SKM-1 (cell line): ENCODE measurements around the gene SDK2.
"Not testable (repeated sequence)": the region's sequence is repeated elsewhere in the genome, so short reads cannot be mapped to it uniquely, and the experiment has no call there.

ENCODE experiments used
- DNase-seq: peaks from one replicate; lab custom pipeline; 2025; ENCODE audit not compliant: unreplicated experiment; lab: John Stamatoyannopoulos, UW

SDK2 gene

DNA sequence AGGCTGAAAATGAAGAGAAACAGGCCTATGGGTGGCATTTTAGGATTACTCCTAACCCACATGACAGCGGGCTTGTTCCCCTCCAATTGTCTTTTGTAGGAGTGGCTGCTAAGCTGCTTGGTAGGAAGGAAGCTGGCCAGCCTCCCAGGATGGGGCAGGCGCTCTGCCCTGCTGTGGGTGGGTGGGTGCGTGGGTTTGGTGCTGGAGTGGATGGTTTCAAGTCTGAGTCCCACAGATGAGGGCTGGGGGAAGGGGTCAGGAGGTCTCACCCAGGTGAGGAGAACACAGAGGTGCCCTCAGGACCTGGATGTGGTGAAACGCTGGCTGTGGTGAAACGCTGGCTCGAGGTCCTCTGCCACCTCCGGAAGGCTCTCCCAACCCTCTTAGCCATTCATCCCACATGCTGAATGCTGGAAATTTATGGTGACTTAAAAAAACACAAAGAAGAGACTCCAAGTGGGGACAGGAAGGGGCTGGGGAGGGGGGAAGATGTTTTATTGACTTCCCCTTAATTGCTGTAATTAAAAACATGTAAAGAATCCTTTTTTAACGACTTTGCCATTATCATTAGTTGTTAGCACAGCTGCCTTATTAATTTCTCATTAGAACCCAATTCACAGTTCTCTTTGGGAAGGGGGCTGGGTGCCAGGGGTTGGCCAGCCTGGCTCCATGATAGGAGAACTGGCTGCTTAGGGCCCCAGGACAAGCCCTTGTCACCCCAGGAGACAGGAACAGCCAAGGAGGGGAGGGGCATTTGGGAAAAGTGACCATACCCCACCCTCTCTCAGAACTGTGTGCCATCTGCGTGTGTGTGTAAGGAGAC, 178.9 kb downstream of the SDK2 start:
- DNase-seq, result no peak

DNA sequence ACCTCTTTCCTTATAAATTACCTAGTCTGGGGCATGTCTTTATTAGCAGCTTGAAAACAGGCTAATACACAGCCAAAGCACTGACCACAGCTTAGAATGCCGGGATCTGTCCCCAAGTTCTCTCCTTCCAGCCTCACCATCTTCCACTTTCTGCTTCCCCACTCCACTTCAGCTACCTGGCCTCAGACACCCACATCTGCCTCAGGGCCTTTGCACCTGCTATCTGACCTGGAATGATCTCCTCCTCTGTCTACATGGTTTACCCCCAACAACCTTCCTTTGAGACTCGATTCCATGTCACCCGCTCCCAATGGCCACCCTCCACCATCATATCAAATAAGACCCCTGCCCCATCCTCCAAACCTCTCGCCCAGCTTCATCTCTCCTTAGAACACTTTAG, 179.8 kb downstream of the SDK2 start:
- no peak for DNase-seq

DNA sequence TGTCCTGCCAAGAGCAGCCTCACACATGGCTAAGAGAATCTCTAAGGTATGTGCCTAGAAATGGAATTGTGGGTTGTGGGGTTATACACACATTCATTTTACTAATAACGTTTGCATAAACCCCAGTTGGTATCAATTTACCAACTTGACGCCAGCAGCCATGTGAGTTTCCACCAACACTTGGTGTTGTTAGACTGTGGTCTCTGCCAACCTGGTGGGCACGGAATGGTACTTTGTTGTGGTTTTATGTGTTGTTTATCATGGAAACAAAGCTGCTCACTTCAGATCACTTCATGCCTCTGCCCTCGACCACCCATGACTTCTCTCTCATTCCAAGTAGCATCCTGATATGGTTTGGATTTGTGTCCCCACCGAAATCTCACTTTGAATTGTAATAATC, 180.4 kb downstream of the SDK2 start:
- no peak for DNase-seq

DNA sequence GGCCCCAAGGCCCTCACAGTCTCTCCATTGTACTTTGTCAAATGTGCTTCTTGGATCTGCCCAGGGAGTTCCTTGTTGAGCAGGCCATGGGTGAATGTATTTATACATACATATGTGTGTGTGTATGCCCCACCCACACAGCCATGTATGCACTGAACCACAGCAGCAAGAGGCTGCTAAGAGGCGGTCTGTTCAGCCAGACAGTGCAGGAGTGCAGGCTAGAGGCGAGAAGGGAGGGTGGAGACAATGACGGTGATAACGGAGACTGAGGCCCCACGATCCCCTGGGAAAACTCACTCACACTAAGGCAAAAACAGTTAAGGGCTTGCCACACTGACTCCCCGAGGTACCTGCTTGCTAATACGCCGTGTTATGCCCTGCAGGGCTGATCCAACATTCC, 181.4 kb downstream of the SDK2 start:
- DNase-seq, result no peak

DNA sequence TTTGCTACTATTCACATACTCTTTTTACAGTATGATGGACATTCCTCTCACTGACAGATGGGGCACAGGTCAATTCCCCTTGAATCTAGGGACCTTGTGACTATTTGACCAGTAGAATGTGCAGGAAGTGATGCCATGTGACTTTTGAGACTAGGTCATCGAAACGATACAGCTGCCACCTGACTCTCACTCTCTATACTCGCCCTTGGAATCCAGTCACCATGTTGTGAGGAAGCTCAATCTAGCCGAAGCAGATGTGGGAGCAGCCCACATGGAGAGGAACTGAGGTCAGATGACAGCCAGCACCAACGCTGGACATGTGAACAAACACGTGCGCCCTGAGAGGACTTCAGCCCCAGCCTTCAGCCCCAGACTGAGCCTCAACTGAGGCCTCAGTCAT, 184.3 kb downstream of the SDK2 start:
- DNase-seq, result no peak

DNA sequence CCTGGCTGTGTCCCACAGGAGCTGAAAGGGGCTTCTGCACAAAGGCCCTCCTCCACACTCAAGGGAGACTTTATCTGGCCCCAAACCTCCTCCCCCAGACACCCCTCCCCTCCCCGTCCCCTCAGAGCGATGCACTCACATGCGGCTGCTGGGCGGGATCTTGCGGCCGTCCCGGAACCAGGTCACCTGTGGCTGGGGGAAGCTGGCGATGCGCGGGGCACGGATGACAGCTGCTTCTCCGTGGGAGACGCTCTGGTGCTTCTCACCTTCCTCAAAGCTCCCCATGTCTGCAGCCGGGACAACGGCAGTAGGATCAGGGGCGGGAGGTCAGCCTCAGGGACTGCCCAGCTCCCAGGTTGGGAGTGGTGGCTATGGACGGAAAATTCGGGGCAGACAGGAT, 188.5 kb downstream of the SDK2 start:
- DNase-seq, result no peak

DNA sequence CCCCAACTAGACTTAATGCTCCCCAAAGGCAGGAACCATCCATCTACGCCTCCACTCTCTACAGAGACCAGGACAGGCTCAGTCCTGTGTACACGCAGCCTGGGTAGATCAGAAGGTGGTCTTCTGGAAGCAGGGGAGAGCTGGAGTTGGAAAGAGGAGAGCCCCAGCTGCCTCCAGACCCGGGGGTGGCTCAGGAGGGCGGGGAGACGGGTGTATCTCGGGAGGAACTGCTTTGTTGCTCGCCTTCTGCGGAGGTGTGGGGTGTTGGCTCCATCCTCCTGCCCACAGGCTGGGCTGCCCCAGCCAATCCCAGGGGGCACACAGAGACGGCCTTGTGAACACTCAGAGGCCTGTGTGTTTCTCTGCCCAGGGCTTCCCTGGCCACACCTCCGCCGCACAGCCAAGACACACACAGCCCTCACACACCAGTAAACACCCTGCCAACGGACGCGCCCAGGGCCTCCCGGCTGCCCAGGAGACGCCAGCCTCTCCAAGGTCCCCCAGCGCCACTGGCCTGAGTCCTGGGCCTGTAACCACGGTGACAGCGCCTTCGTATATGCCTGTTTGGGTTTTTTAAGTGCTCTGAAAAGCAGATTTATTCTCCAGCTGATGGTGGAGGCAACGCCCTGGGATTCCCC, 189.1 kb downstream of the SDK2 start:
- no peak for DNase-seq

DNA sequence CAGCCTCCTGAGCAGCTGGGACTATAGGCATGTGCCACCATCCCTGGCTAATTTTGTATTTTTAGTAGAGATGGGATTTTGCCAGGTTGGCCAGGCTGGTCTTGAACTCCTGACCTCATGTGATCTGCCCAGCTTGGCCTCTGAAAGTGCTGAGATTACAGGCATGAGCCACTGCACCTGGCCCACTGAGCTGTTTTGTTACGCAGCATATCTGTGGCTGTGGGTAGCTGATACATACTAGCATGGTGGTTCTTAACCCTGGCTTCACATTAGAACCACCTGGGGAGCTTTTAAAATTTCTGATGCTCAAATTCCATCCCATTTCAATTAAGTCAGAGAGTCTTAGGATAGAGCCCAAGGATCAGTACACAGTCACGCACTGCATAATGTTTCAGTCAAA, 190.8 kb downstream of the SDK2 start:
- not testable (repeated sequence) for DNase-seq

DNA sequence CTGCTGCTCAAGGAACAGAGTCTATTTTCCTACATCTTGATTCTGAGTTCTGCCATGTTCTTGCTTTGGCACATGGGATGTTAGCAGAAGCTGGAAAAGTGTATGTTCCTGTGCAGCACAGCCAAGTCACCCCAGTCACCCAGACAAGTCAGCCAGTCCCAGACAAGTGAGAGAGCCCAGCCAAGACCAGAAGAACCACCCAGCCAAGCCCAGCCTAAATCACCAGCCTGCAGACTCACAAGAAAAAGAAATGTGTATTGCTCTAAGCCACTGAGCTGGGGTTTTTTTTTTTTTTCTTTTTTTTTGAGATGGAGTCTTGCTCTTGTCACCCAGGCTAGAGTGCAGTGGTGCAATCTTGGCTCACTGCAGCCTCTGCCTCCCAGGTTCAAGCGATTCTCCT, 191.2 kb downstream of the SDK2 start:
- DNase-seq, result no peak

DNA sequence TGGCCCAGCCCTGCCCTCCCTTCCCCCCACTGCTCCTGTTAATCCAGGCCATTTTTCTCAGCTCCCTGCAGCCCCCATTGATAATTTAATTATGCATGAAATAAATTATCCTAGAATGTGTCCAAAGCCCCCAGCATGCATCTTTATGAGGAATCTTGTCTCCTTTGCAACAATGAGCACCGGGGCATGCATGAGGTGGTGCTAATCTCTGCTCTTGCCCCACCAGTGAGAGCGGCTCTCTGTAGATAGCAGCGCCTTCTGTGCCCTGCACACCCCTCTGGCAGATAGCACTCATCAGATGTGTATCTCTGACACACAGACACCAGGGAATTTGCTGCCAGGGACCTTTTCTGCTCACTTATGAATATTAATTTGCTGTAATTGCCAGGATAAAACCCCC, 192.2 kb downstream of the SDK2 start:
- DNase-seq, result no peak

DNA sequence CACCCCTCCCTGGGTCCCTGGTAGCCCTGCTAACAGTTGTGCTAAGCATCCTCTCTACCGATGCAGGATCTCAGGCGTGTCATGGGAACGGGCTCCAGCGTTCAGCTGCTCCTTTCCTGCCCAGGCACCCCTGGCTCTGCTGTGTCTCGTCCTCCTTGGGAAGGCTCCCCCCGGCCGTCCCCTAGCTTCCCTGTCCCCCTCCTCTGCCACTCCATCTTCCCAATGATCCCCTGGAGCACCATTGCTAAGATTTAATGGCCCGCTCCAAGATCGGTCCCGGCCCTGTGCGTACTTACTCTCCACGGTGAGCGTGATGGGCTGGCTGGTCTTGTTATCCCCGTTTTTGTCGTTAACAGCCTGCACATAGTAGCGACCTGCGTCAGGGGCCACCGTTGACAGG, 196.9 kb downstream of the SDK2 start:
- no peak for DNase-seq

DNA sequence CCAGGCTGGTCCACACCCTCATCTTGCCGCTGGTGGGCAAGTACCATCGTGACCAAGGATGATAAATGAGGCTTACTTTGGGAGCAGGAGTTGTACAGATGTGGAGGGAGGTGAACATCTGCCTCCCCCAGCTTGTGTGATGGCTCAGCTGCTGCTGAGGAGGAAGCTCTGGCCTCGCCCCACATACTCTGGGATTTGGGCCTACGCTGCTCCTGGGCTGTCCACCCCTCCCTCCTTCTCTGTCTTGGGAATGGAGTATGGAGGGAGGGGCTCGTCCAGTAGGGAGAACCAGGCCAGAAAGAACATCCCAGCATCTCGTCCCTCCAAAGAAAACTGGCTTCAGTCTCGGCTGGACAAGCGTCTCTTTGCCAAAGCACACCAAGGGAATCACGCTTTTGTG, 197.6 kb downstream of the SDK2 start:
- DNase-seq, result no peak

DNA sequence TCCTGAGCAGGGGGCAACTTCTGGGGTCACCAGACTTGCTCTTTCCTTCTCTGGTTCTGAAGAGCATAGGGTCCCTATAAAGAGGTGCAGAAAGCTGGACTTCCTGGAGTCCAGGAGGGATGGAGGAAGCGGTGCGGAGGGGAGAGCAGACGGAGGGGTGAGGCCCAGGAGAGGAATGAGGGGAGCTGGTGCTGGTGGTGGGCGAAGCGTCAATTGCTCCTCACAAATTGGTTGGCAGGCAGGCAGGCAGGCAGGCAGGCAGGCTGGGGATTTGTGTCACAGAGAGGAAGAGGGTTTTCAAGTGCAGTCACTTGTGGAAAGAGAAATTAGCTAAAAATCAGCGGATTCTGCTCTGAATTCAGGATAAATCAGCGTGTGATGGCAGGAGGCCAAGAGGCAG, 198.8 kb downstream of the SDK2 start:
- no peak for DNase-seq

DNA sequence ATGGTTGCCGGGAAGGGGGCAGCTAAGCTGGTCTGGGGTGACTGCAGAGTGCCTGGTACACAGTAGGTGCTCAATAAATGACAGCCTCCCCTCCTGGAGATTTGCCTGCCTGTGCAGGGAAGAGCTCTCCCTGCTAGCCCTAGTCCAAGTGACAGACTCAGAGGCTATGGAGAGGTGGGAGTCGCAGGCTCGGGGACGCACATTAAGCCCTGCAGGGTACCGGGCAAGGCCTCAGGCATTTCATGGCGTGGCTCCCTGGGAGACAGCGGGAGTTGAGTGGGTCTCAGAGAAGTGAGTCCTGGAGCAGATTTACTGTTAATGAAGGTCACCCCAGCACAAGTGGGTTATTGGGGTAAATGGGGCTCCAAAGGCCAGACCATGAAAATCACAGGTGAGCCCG, 200.2 kb downstream of the SDK2 start:
- no peak for DNase-seq

DNA sequence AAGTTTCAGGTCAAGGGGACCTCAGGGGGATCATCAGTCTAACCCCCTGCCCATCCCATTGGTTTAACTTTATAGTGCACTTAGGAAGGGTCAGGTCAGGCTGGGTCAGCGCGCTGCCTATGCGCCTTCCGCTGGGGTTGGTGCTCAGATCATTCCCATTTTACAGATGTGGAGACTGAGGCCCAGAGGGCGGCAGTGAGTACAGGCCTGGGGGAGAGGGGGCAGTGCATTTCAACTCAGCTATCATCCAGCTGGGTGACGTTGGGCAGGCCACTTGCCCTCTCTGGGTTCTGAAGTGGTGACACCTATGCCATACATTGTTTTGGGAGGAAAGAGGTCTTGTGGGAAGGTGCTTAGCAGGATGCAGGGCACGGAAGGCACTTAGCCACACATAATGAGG, 204.6 kb downstream of the SDK2 start:
- DNase-seq, result no peak

DNA sequence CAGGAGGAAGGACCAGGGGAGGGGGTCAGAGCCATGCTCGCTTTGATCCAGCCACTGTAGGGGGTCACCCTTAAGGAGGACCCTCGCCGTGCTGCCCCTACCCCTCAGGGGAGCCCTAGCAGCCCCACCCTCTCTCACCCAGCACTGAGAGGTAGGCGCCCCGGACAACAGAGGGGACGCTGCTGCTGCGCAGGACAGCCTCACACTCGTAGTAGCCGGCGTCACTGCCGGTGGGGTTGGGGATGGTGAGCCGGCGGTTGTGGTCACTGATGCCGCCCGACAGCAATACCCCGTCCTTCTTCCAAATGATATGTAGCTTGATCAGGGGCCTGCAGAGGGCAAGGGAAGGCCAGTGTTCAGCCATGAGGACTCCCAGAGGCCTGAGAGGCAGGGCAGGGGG, 206.4 kb downstream of the SDK2 start:
- DNase-seq, result no peak

DNA sequence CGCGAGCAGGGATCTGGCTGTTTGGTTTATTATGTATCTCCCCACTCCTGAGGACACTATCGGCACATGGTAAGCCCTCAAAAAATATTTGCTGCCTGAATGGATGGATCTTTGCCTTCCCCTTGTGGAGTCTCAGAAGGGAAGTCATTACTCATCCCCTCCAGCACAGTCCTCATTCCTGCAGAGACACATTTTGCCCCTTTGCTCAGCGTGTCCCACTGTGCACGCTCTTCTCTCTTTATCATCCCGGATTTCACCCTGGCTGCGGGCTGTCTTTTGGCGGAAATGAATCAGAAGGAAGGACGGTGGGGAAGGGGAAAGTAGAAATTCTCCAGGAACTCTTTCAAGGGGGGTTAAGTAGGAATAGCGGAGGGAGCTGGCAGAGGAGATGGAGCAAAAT, 207.3 kb downstream of the SDK2 start:
- no peak for DNase-seq

DNA sequence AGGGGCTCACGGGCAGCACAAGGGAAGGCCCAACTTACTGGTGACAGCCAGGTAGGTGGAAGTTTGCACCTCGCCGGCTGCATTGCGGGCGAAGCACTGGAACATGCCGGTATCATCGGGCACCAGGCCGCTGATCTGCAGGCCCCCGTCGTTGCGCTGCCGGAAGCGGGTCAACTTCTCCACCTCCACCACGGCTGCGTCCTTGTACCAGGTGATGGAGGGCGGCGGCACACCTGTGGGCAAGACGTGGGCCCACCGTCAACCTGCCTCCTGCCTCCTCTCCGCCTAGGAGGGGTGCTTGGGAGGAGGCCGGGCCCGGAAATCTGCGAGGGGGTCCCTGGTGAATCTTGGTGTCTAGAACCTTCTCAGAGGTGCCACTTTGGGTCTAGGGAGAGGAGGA, 208.8 kb downstream of the SDK2 start:
- no peak for DNase-seq

DNA sequence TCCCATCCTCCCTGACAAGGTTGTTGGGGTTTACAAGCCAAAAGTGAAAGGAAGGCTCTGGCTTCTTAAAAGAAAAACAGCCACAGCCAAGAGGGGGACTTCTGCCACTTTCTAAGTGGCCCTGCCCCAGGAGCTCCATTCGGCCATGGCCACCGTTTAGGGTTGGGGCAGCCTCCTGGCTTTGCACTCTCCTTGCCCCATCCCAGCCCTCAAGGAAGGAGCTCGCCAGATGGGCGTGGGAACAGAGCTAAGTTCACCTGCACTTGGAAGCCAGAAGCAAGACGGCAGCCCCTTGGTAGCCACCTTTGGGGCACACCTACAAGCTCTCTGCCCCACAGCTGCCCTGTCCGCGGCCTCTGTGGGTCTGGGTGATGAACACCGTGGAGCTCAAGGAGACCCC, 210.1 kb downstream of the SDK2 start:
- no peak for DNase-seq

DNA sequence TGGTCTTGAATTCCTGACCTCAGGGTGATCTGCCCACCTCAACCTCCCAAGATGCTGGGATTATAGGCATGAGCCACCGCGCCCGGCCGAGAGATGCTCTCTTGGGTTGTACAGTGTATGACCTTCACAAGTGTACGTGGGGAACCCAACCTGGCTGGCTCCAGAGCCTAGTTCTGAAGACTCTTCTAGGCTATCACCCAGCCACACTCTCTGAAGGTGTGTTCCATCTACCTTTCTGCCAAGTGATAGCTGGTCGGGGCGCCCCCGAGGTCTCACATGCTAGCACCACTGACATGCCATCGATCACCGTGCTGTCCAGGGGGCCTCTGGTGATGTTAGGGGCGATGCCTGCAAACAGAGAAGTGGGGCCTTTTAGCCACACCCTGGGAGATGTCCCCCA, 210.7 kb downstream of the SDK2 start:
- DNase-seq, result no peak

DNA sequence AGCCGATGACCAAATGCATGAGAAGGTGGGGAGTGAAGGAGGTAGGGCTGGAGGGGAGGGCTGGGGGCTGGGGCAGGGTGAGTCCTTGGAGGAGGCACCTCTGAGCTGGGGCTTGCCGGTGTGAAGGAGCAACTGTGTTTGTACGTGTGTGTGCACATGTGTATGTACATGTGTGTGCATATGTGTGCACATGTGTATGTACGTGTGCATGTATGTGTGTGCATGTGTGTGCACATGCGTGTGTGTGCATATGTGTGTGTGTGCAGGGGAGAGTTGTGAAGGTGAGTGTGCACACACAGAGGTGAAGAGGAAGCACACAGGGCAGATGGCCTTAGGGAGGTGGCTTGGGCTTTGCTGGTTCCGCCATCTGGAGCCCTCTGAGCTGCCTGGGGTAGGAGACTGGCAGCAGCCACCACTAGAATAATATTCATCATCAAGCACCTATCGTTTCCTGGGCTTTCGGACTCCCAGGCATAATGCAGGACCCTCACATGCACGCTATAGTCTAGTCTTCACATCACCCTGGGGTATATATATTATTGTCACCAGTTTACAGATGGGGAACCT, 211.5 kb downstream of the SDK2 start:
- DNase-seq, result no peak

DNA sequence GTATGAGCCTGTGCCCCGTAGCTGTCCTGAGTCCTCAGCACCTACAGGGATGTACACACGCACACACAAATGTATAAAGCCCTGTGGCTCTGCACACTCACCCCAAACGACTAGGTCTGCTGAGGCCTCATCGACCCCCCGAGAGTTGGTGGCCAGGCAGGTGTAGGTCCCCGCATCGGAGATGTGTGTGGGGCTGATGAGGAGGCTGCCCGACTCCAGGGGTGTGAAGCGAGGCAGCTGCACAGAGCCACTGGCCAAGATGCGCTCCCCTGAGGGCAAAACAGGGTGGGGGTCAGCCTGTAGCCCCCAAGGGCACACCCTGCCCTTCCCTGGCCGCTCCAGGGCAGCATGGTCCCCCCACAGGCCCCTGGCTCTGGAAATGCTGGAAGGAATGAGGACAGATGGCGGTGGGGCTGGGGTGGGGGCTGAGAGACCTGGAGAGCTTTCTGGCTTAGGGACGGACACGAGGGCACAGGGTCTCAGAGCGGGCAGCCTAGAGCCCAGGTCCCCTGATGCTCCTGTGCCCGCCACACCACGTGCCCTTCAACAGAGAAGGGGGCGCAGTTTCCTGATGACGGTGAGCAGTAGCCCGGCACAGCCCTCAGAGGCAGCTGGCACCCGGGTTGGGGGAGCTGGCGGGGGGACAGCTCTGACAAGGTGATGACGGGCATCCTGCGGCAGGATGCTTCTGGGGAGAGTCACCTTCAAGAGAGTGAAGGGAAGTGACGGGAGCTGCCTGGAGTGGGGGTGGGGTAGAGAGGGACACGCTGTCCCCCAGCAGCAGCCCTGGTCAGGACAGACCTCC, 212.6 kb downstream of the SDK2 start:
- no peak for DNase-seq
